Vein endothelial cell (primary cell): ENCODE data around the gene CNOT1. TPM values are rescaled to one million over a fixed set of nuclear protein-coding genes. Genes with fewer than 3 reads are reported as not detected.

Experiments used
- small RNA-seq: library from RNA; depleted of rRNA; stranded (forward); fragments of <200 nt; gene quantifications from one replicate; pipeline ENCODE3, GENCODE V24; 2012
- total RNA-seq: library from RNA; depleted of rRNA; stranded (reverse); fragments of >200 nt; gene quantifications from 2 replicates; pipeline ENCODE4 v1.2.3, GENCODE V29; 2012

CNOT1 gene
- total RNA-seq, result 147 and 168 TPM in 2 replicates

GRCh38 chr16:58629733-58630640 is at the start of gene CNOT1:
CNOT1 (minus strand) TSS chr16:58629826; CDS start chr16:58599337, 30,489 bp downstream.

GRCh38 chr16:58515125-58515870 is 114.3 kb downstream of the CNOT1 start, which contains the start of gene SETD6:
SETD6 (plus strand) TSS chr16:58515517; CDS start chr16:58515538, 21 bp downstream.

DNA sequence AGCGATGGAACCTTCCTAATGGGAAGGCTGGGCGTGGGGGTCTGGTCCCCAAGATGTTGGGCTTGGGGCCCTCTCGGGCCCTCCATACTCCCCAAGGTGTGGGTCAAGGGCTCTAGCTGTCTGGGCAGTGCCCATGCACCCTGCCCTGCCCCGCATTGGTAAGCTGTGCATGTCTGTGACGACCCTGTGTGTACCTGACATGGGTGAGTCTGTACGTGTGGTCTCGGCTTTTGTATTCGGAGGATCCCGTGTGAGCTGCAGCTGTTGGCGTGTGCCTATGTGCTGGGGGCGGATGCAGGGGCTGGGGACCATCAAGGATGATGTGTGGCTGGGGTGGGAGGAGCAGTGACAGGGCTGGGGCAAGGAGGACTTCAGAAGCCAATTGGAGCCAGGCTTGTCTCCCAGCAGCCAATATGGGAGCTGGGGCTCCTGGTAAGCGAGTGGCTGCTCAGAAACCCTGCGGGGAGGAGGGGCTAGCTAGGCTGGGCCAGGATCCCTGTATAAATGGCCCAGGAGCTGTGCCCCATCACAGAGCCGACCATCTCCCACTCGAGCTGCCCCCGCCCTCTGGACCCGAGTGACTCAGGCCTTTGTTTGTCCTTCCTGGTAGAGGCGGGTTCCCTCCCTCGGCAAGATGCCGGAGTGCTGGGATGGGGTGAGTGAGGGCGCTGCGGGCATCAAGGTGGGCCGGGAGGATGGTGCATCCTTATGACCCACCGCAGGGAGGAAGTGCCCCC is 129.8 kb downstream of the CNOT1 start, which contains the start of gene NDRG4:
Gene NDRG4 (plus strand): TSS at position 529 of the 737 bp plus-strand sequence. CDS start 106 bp downstream, at position 635.

Small RNAs within 50 kb of the gene (small RNA-seq; reads per million reads assigned to genes)
- gene RNU6-103P, result not detected
- 541 reads per million, percentile 99 among the genes with 10 or more reads in this experiment for gene SNORA46
- gene SNORA50A, result not detected

Other genes with a start within 250 kb of the CNOT1 start
- gene GINS3, start 237.4 kb downstream of the CNOT1 start, total RNA-seq, result 13.1 and 18.7 TPM in 2 replicates
- gene NDRG4, start 129.7 kb downstream of the CNOT1 start, total RNA-seq, result 63.3 and 127 TPM in 2 replicates
- gene SETD6, start 114.3 kb downstream of the CNOT1 start, total RNA-seq, result 7.6 and 11.4 TPM in 2 replicates
- 34.9 and 38.8 TPM in 2 replicates for gene SLC38A7, start 54.9 kb upstream of the CNOT1 start, total RNA-seq
- gene GOT2, start 104.5 kb upstream of the CNOT1 start, total RNA-seq, result 67.9 and 69.4 TPM in 2 replicates